GM12878 (cell line): ENCODE results near the gene C11orf97.

Experiments
- EZH2 ChIP-seq: IDR thresholded peaks from 2 replicates; pipeline ENCODE4 v1.6.1; 2012; ENCODE audit warnings: low read depth, mild to moderate bottlenecking, control low read depth, inconsistent platforms, low read length, borderline replicate concordance; ENCODE audit not compliant: control insufficient read depth
- HDAC6 ChIP-seq: fragments of 200-600 bp; sonication (generic); IDR thresholded peaks from one replicate; pipeline ENCODE4 v1.8.0; 2017; ENCODE audit warnings: antibody characterized with exemption; ENCODE audit not compliant: unreplicated experiment
- NFYB ChIP-seq: IDR thresholded peaks from 2 replicates; pipeline ENCODE4 v1.6.1; 2011; ENCODE audit warnings: low read depth, mild to moderate bottlenecking, low read length, improper control_type of control experiment, moderate library complexity; ENCODE audit not compliant: insufficient read depth
- POLR2A ChIP-seq: IDR thresholded peaks from 2 replicates; pipeline ENCODE4 v1.6.1; 2011; ENCODE audit warnings: low read depth, mild to moderate bottlenecking, low read length
- SMAD1 ChIP-seq: fragments of 450-650 bp; IDR thresholded peaks from 2 replicates; pipeline ENCODE4 v1.6.1; 2018; ENCODE audit warnings: mild to moderate bottlenecking, low read depth; ENCODE audit not compliant: partially characterized antibody
- TAF1 ChIP-seq: IDR thresholded peaks from 2 replicates; pipeline ENCODE4 v1.6.1; 2011; ENCODE audit warnings: mild to moderate bottlenecking, low read depth, low read length, borderline replicate concordance
- TCF12 ChIP-seq: IDR thresholded peaks from 2 replicates; pipeline ENCODE4 v1.6.1; 2011; ENCODE audit warnings: low read depth, mild to moderate bottlenecking, low read length
- TF ChIP-seq, protein P1 (sequence below): fragments of 450-650 bp; IDR thresholded peaks from 2 replicates; pipeline ENCODE4 v1.6.1; 2017; ENCODE audit warnings: mild to moderate bottlenecking
- TF ChIP-seq, protein P2 (sequence below), 3 experiments: IDR thresholded peaks in 2 of 3; conservative IDR thresholded peaks in 1 of 3; 2 replicates each; pipeline ENCODE4 v1.5.1; 2011; ENCODE audit warnings: low read depth in 3 of 3, low read length in 3 of 3, mild to moderate bottlenecking in 3 of 3, control low read depth in 2 of 3, moderate library complexity in 2 of 3, inconsistent platforms in 1 of 3, mixed read lengths in 1 of 3; ENCODE audit not compliant: control insufficient read depth in 2 of 3, insufficient read depth in 1 of 3; ENCODE audit errors: extremely low read depth in 1 of 3
- TF ChIP-seq, protein P3 (sequence below): fragments of 450-650 bp; formaldehyde crosslinking; IDR thresholded peaks from 2 replicates; pipeline ENCODE4 v1.4.0; 2020; ENCODE audit warnings: mild to moderate bottlenecking, moderate library complexity
- TF ChIP-seq, protein P4 (sequence below): fragments of 450-650 bp; formaldehyde crosslinking; IDR thresholded peaks from 2 replicates; pipeline ENCODE4 v1.5.0; 2022; ENCODE audit warnings: mild to moderate bottlenecking, missing genetic modification characterization

DNA sequence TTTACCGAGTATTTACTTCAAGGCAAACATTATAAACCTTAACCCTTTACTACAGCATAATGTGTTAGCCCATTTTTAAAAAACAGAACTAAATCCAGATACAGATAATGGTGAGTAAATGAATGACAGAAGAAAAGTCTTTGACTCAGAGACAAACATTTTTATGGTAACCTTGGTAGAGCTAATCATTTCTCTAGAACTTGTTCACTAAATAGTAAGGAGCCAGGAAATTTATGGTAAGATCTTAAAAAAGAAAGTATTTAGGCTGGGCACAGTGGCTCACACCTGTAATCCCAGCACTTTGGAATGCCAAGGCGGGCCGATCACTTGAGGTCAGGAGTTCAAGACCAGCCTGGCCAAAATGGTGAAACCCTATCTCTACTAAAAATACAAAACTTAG is 19.9 kb downstream of the C11orf97 start:
- TF ChIP-seq NFYB, result no peak
- TF ChIP-seq SMAD1, result no peak
- TF ChIP-seq TAF1, result no peak
- TF ChIP-seq, protein P1, sequence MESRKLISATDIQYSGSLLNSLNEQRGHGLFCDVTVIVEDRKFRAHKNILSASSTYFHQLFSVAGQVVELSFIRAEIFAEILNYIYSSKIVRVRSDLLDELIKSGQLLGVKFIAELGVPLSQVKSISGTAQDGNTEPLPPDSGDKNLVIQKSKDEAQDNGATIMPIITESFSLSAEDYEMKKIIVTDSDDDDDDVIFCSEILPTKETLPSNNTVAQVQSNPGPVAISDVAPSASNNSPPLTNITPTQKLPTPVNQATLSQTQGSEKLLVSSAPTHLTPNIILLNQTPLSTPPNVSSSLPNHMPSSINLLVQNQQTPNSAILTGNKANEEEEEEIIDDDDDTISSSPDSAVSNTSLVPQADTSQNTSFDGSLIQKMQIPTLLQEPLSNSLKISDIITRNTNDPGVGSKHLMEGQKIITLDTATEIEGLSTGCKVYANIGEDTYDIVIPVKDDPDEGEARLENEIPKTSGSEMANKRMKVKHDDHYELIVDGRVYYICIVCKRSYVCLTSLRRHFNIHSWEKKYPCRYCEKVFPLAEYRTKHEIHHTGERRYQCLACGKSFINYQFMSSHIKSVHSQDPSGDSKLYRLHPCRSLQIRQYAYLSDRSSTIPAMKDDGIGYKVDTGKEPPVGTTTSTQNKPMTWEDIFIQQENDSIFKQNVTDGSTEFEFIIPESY, result no peak
- TF ChIP-seq, protein P2, sequence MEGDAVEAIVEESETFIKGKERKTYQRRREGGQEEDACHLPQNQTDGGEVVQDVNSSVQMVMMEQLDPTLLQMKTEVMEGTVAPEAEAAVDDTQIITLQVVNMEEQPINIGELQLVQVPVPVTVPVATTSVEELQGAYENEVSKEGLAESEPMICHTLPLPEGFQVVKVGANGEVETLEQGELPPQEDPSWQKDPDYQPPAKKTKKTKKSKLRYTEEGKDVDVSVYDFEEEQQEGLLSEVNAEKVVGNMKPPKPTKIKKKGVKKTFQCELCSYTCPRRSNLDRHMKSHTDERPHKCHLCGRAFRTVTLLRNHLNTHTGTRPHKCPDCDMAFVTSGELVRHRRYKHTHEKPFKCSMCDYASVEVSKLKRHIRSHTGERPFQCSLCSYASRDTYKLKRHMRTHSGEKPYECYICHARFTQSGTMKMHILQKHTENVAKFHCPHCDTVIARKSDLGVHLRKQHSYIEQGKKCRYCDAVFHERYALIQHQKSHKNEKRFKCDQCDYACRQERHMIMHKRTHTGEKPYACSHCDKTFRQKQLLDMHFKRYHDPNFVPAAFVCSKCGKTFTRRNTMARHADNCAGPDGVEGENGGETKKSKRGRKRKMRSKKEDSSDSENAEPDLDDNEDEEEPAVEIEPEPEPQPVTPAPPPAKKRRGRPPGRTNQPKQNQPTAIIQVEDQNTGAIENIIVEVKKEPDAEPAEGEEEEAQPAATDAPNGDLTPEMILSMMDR (IDR thresholded peaks at IDR 0.05 in 2 of 3, conservative IDR thresholded peaks at IDR 0.05 in 1 of 3; ENCODE audit: control insufficient read depth in 2 of 3, extremely low read depth in 1 of 3, insufficient read depth in 1 of 3, low read depth in 3 of 3, low read length in 3 of 3), result no peak
- TF ChIP-seq POLR2A, result no peak
- TF ChIP-seq HDAC6, result no peak
- TF ChIP-seq TCF12, result no peak
- TF ChIP-seq, protein P3, sequence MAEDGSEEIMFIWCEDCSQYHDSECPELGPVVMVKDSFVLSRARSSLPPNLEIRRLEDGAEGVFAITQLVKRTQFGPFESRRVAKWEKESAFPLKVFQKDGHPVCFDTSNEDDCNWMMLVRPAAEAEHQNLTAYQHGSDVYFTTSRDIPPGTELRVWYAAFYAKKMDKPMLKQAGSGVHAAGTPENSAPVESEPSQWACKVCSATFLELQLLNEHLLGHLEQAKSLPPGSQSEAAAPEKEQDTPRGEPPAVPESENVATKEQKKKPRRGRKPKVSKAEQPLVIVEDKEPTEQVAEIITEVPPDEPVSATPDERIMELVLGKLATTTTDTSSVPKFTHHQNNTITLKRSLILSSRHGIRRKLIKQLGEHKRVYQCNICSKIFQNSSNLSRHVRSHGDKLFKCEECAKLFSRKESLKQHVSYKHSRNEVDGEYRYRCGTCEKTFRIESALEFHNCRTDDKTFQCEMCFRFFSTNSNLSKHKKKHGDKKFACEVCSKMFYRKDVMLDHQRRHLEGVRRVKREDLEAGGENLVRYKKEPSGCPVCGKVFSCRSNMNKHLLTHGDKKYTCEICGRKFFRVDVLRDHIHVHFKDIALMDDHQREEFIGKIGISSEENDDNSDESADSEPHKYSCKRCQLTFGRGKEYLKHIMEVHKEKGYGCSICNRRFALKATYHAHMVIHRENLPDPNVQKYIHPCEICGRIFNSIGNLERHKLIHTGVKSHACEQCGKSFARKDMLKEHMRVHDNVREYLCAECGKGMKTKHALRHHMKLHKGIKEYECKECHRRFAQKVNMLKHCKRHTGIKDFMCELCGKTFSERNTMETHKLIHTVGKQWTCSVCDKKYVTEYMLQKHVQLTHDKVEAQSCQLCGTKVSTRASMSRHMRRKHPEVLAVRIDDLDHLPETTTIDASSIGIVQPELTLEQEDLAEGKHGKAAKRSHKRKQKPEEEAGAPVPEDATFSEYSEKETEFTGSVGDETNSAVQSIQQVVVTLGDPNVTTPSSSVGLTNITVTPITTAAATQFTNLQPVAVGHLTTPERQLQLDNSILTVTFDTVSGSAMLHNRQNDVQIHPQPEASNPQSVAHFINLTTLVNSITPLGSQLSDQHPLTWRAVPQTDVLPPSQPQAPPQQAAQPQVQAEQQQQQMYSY (CRISPR knock-in tag), result no peak
- TF ChIP-seq EZH2, result no peak
- TF ChIP-seq, protein P4, sequence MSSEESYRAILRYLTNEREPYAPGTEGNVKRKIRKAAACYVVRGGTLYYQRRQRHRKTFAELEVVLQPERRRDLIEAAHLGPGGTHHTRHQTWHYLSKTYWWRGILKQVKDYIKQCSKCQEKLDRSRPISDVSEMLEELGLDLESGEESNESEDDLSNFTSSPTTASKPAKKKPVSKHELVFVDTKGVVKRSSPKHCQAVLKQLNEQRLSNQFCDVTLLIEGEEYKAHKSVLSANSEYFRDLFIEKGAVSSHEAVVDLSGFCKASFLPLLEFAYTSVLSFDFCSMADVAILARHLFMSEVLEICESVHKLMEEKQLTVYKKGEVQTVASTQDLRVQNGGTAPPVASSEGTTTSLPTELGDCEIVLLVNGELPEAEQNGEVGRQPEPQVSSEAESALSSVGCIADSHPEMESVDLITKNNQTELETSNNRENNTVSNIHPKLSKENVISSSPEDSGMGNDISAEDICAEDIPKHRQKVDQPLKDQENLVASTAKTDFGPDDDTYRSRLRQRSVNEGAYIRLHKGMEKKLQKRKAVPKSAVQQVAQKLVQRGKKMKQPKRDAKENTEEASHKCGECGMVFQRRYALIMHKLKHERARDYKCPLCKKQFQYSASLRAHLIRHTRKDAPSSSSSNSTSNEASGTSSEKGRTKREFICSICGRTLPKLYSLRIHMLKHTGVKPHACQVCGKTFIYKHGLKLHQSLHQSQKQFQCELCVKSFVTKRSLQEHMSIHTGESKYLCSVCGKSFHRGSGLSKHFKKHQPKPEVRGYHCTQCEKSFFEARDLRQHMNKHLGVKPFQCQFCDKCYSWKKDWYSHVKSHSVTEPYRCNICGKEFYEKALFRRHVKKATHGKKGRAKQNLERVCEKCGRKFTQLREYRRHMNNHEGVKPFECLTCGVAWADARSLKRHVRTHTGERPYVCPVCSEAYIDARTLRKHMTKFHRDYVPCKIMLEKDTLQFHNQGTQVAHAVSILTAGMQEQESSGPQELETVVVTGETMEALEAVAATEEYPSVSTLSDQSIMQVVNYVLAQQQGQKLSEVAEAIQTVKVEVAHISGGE, result no peak
